OCI-LY3 (cell line): ENCODE data around the gene SHE.

Experiments used
- H2AFZ ChIP-seq: fragments of 200-600, 300-600 bp; shearing (Covaris generic); 2 replicates; pipeline ENCODE4 v1.6.0; 2014; ENCODE audit warnings: antibody characterized with exemption, low read depth, low read length
- H3K27ac ChIP-seq: fragments of 200-600, 300-600 bp; sonication (generic); 2 replicates; pipeline ENCODE4 v1.5.1; 2014; ENCODE audit warnings: mild to moderate bottlenecking, low read length, moderate library complexity, mixed read lengths
- H3K27me3 ChIP-seq: fragments of 200-600, 300-600 bp; sonication (generic); 2 replicates; pipeline ENCODE4 v1.6.1; 2014; ENCODE audit warnings: low read depth, low read length, mixed read lengths
- H3K36me3 ChIP-seq: fragments of 200-600, 300-600 bp; sonication (generic); replicated peaks from 2 replicates; pipeline ENCODE3; 2014; ENCODE audit warnings: low read depth, low read length, mixed read lengths
- H3K4me1 ChIP-seq: fragments of 300-600, 200-600 bp; sonication (generic); 2 replicates; pipeline ENCODE4 v1.6.1; 2014; ENCODE audit warnings: low read length, mixed read lengths
- H3K4me2 ChIP-seq: fragments of 200-600, 300-600 bp; sonication (generic); 2 replicates; pipeline ENCODE4 v1.6.1; 2014; ENCODE audit warnings: low read length, mixed read lengths
- H3K4me3 ChIP-seq: fragments of 300-600, 200-600 bp; sonication (generic); 2 replicates; pipeline ENCODE4 v1.5.1; 2014; ENCODE audit warnings: antibody characterized with exemption, mild to moderate bottlenecking, low read length, moderate library complexity
- H3K79me2 ChIP-seq: fragments of 300-600, 200-600 bp; shearing (Covaris generic); 2 replicates; pipeline ENCODE4 v1.6.1; 2014; ENCODE audit warnings: mild to moderate bottlenecking, low read length, mixed read lengths
- H3K9ac ChIP-seq: fragments of 300-600, 200-600 bp; shearing (Covaris generic); 2 replicates; pipeline ENCODE4 v1.6.0; 2014; ENCODE audit warnings: mild to moderate bottlenecking, low read length, moderate library complexity
- H3K9me3 ChIP-seq: fragments of 200-600, 300-600 bp; shearing (Covaris generic); 2 replicates; pipeline ENCODE4 v1.6.1; 2014; ENCODE audit warnings: low read length, mixed read lengths; ENCODE audit not compliant: insufficient read depth
- H4K20me1 ChIP-seq: fragments of 200-600, 300-600 bp; sonication (generic); 2 replicates; pipeline ENCODE4 v1.6.1; 2016; ENCODE audit warnings: low read length, mixed read lengths; ENCODE audit not compliant: insufficient read depth
- CTCF ChIP-seq: fragments of 200-600, 300-600 bp; sonication (generic); IDR thresholded peaks from 2 replicates; pipeline ENCODE4 v1.5.1; 2014; ENCODE audit warnings: antibody characterized with exemption, low read length, low read depth
- EZH2phosphoT487 ChIP-seq: fragments of 200-600 bp; shearing (Covaris generic); IDR thresholded peaks from 2 replicates; pipeline ENCODE4 v1.6.1; 2018; ENCODE audit warnings: antibody characterized with exemption, mixed run types, low read depth

The SHE gene

GRCh38 chr1:154478639-154479038, 23.6 kb downstream of the SHE start:
- peaks cover 24% of the 10 kb centered on the region for H3K4me1 ChIP-seq
- H3K27ac ChIP-seq, result no peak overlapping the region
- TF ChIP-seq CTCF (peak; percentile 66), EZH2phosphoT487 (no peak)
- H3K4me2 ChIP-seq, result peak overlapping the region; percentile 58
- no peaks in the 10 kb centered on the region for H3K9me3 ChIP-seq
- peak overlapping the region; percentile 32; the same call in 1 of the 2 replicates for H3K4me3 ChIP-seq
- no peaks in the 10 kb centered on the region for H3K36me3 ChIP-seq
- H3K27me3 ChIP-seq, result 0 out of 2 replicates have a peak, but pooled peaks cover 7% of the 10 kb centered on the region
- no peaks in the 10 kb centered on the region for H4K20me1 ChIP-seq
- H3K9ac ChIP-seq, result peak overlapping the region; percentile 26
- peak overlapping the region; percentile 69 for H2AFZ ChIP-seq
- H3K79me2 ChIP-seq, result no peaks in the 10 kb centered on the region

GRCh38 chr1:154478013-154478412, 24.2 kb downstream of the SHE start:
- Histone ChIP-seq H2AFZ (peak overlapping the region; percentile 69; the same call in 1 of the 2 replicates), H3K9me3 (no peaks in the 10 kb centered on the region), H3K36me3 (no peaks in the 10 kb centered on the region), H3K27me3 (0 out of 2 replicates have a peak, but pooled peaks cover 3% of the 10 kb centered on the region), H3K79me2 (no peaks in the 10 kb centered on the region), H3K27ac (no peak overlapping the region), H3K9ac (peak overlapping the region; percentile 26; the same call in 1 of the 2 replicates), H3K4me3 (no peak overlapping the region), H3K4me1 (peaks cover 24% of the 10 kb centered on the region), H4K20me1 (no peaks in the 10 kb centered on the region), H3K4me2 (peak overlapping the region; percentile 58; the same call in 1 of the 2 replicates)
- TF ChIP-seq CTCF, result no peak
- TF ChIP-seq EZH2phosphoT487, result no peak

- no peaks in the 10 kb centered on the region for H3K36me3 ChIP-seq
- H3K79me2 ChIP-seq, result no peaks in the 10 kb centered on the region
- no peak overlapping the region for H2AFZ ChIP-seq
- no peak overlapping the region for H3K4me2 ChIP-seq
- no peak overlapping the region for H3K4me3 ChIP-seq
- no peaks in the 10 kb centered on the region for H3K27me3 ChIP-seq
- no peak overlapping the region for H3K27ac ChIP-seq
- no peaks in the 10 kb centered on the region for H4K20me1 ChIP-seq
- no peak overlapping the region for H3K9ac ChIP-seq
- H3K9me3 ChIP-seq, result no peaks in the 10 kb centered on the region
- peaks cover 24% of the 10 kb centered on the region for H3K4me1 ChIP-seq
- TF ChIP-seq EZH2phosphoT487 (no peak), CTCF (no peak)
Measured at GRCh38 chr1:154476791-154477190, 25.4 kb downstream of the SHE start.

- no peak overlapping the region for H3K4me2 ChIP-seq
- H2AFZ ChIP-seq, result no peak overlapping the region
- no peak overlapping the region for H3K4me3 ChIP-seq
Measured at GRCh38 chr1:154474802-154475201, 27.4 kb downstream of the SHE start.

More at GRCh38 chr1:154474802-154475201, 27.4 kb downstream of the SHE start:
- no peaks in the 10 kb centered on the region for H3K9me3 ChIP-seq
- peaks cover 24% of the 10 kb centered on the region for H3K4me1 ChIP-seq
- TF ChIP-seq EZH2phosphoT487, result no peak
- TF ChIP-seq CTCF, result no peak
- no peak overlapping the region for H3K9ac ChIP-seq
- no peaks in the 10 kb centered on the region for H3K79me2 ChIP-seq
- H4K20me1 ChIP-seq, result no peaks in the 10 kb centered on the region
- H3K27ac ChIP-seq, result no peak overlapping the region
- H3K36me3 ChIP-seq, result no peaks in the 10 kb centered on the region
- H3K27me3 ChIP-seq, result no peaks in the 10 kb centered on the region
